B cell (primary cell): ENCODE data around the gene METAP1D. TPM values are rescaled to one million over a fixed set of nuclear protein-coding genes. Genes with fewer than 3 reads are reported as not detected.

Experiments used
- ATAC-seq: fragments of 200-7000 bp; cut with Tn5 transposase; one replicate; pipeline ENCODE4 v1.10.0; 2021; ENCODE audit warnings: low read depth, mild to moderate bottlenecking, moderate number of reproducible peaks, moderate library complexity
- CTCF ChIA-PET: fragments of 350-600 bp; sonication (Branson Sonifier 250); formaldehyde crosslinking; loops from one replicate; lab custom pipeline; 2021; ENCODE audit warnings: antibody characterized with exemption, inconsistent platforms; lab: Charles Lee
- POLR2A ChIA-PET: fragments of 350-600 bp; sonication (Branson Sonifier 250); formaldehyde crosslinking; loops from one replicate; lab custom pipeline; 2021; ENCODE audit warnings: antibody characterized with exemption; lab: Charles Lee
- DNase-seq: peaks from one replicate; pipeline ENCODE4 v3.0.0; 2013
- H2AFZ ChIP-seq: 2 replicates; pipeline ENCODE4 v1.6.1; 2012; ENCODE audit warnings: mild to moderate bottlenecking, low read depth, low read length; ENCODE audit not compliant: insufficient read depth, poor library complexity, severe bottlenecking
- H3K27ac ChIP-seq, 2 donors: 1 replicate in 1 of 2; 2 replicates in 1 of 2; pipeline ENCODE4 v1.5.1; 2012 to 2013; ENCODE audit warnings: low read length in 2 of 2, mild to moderate bottlenecking in 2 of 2, moderate library complexity in 1 of 2
- H3K27me3 ChIP-seq, 4 experiments: fragments of 200-600 bp in 1 of 4; sonication (generic) in 1 of 4; replicated peaks in 1 of 4; 1 replicate in 2 of 4; 2 replicates in 2 of 4; pipeline versions ENCODE4 v1.6.1 to v1.7.0; 2013 to 2016; ENCODE audit warnings: low read length in 3 of 4, mild to moderate bottlenecking in 2 of 4, mixed read lengths in 1 of 4, moderate library complexity in 1 of 4; ENCODE audit not compliant: insufficient read depth in 4 of 4, control insufficient read depth in 3 of 4; ENCODE audit errors: control extremely low read depth in 1 of 4
- H3K36me3 ChIP-seq, 2 experiments: replicated peaks in 1 of 2; 1 replicate in 1 of 2; 2 replicates in 1 of 2; pipeline versions ENCODE4 v1.6.1 to v1.7.1; 2013; ENCODE audit warnings: low read length in 1 of 2; ENCODE audit not compliant: insufficient read depth in 2 of 2, control insufficient read depth in 1 of 2; ENCODE audit errors: control extremely low read depth in 1 of 2, extremely low read depth in 1 of 2
- H3K4me1 ChIP-seq, 2 donors: fragments of 200-600 bp in 1 of 2; sonication (generic) in 1 of 2; 1 replicate in 1 of 2; 2 replicates in 1 of 2; pipeline versions ENCODE4 v1.5.1 to v1.6.1; 2013 to 2017; ENCODE audit warnings: low read length in 2 of 2; ENCODE audit not compliant: control insufficient read depth in 2 of 2, insufficient read depth in 2 of 2
- H3K4me2 ChIP-seq: replicated peaks from 2 replicates; pipeline ENCODE3; 2012; ENCODE audit warnings: mild to moderate bottlenecking, low read depth, low read length; ENCODE audit not compliant: poor library complexity, severe bottlenecking
- H3K4me3 ChIP-seq, 5 experiments: fragments of 200-600 bp in 1 of 5; sonication (generic) in 1 of 5; 1 replicate in 3 of 5; 2 replicates in 2 of 5; pipeline versions ENCODE4 v1.5.1 to v1.7.0; 2011 to 2016; ENCODE audit warnings: low read length in 4 of 5, mild to moderate bottlenecking in 4 of 5, low read depth in 2 of 5, control low read depth in 1 of 5, moderate library complexity in 1 of 5; ENCODE audit not compliant: insufficient read depth in 1 of 5; ENCODE audit errors: control extremely low read depth in 1 of 5, extremely low read depth in 1 of 5
- H3K79me2 ChIP-seq: fragments of 200-600 bp; sonication (generic); one replicate; pipeline ENCODE4 v1.6.0; 2016; ENCODE audit warnings: low read length; ENCODE audit not compliant: control insufficient read depth, insufficient read depth
- H3K9ac ChIP-seq: fragments of 200-600 bp; sonication (generic); 2 replicates; pipeline ENCODE4 v1.6.1; 2017; ENCODE audit warnings: mild to moderate bottlenecking, low read length, moderate library complexity
- H3K9me3 ChIP-seq, 3 donors: one replicate each; pipeline versions ENCODE4 v1.6.1 to v1.7.1; 2013; ENCODE audit warnings: low read length in 2 of 3; ENCODE audit not compliant: control insufficient read depth in 2 of 3, insufficient read depth in 1 of 3; ENCODE audit errors: control extremely low read depth in 1 of 3
- H4K20me1 ChIP-seq: 2 replicates; pipeline ENCODE4 v1.6.0; 2012; ENCODE audit warnings: mild to moderate bottlenecking, low read length; ENCODE audit not compliant: insufficient read depth, control insufficient read depth, poor library complexity, severe bottlenecking
- H3K27ac Mint-ChIP-seq: one replicate; pipeline ENCODE4 v1.8.0; 2021; ENCODE audit warnings: mixed read lengths
- H3K27me3 Mint-ChIP-seq: one replicate; pipeline ENCODE4 v1.8.0; 2021; ENCODE audit warnings: mixed read lengths
- H3K4me1 Mint-ChIP-seq: one replicate; pipeline ENCODE4 v1.8.0; 2021; ENCODE audit warnings: mixed read lengths
- H3K4me3 Mint-ChIP-seq: one replicate; pipeline ENCODE4 v1.8.0; 2021; ENCODE audit warnings: mixed read lengths
- H3K9me3 Mint-ChIP-seq: one replicate; pipeline ENCODE4 v1.8.0; 2022; ENCODE audit warnings: mixed read lengths; ENCODE audit not compliant: insufficient read depth
- EZH2 ChIP-seq: IDR thresholded peaks from 2 replicates; pipeline ENCODE4 v1.6.1; 2012; ENCODE audit warnings: borderline replicate concordance, low read depth, mild to moderate bottlenecking, moderate library complexity, low read length; ENCODE audit not compliant: insufficient read depth, poor library complexity, severe bottlenecking
- WGBS: methylation state at CpG from one replicate; pipeline ENCODE4 v1.1.5; 2013; ENCODE audit warnings: missing lambda C conversion rate; ENCODE audit not compliant: insufficient coverage; 5-methylcytosine and 5-hydroxymethylcytosine counted together
- intact Hi-C: fragments of 100-400 bp; cut with micrococcal nuclease; formaldehyde crosslinking; loops from one replicate; pipeline ENCODE4 v1.10.0; 2022
- polyA plus RNA-seq: library from polyadenylated mRNA; depleted of rRNA; stranded (reverse); fragments of >200 nt; gene quantifications from 2 replicates; pipeline ENCODE4 v1.2.3, GENCODE V29; 2012
- total RNA-seq, 2 donors: library from RNA; stranded (reverse); fragments of 120-200 nt in 1 of 2; gene quantifications; 1 replicate in 1 of 2; 2 replicates in 1 of 2; pipeline versions ENCODE4 v1.2.3 to v1.2.4, GENCODE V29; 2013 to 2022
- TF ChIP-seq, protein P1 (sequence below): fragments of 200-600 bp; IDR thresholded peaks from one replicate; pipeline ENCODE4 v1.8.0; 2022; ENCODE audit warnings: antibody characterized with exemption, mild to moderate bottlenecking

Gene METAP1D
- total and polyA plus RNA-seq, 2 donors (not counting 1 experiment from before 2014, with no cell fraction given) = 7.8 to 8.9 TPM

- ChIA-PET CTCF (no interaction called here), POLR2A (no interaction called here)
- DNase-seq (no peak), ATAC-seq (no peak)
- Histone ChIP-seq H3K79me2 (no peaks in the 10 kb centered on the region), H3K36me3 (peaks cover 2 to 11% of the 10 kb centered on the region in 2 experiments), H3K4me1 (no peaks in the 10 kb centered on the region), H3K27ac (no peak overlapping the region), H2AFZ (no peak overlapping the region), H3K27me3 (no peaks in the 10 kb centered on the region), H4K20me1 (no peaks in the 10 kb centered on the region), H3K9me3 (no peaks in the 10 kb centered on the region), H3K9ac (no peak overlapping the region), H3K4me3 (no peak overlapping the region), H3K4me2 (no peak overlapping the region)
- Mint-ChIP-seq H3K27ac (no peak overlapping the region), H3K27me3 (no peaks in the 10 kb centered on the region), H3K9me3 (no peaks in the 10 kb centered on the region), H3K4me3 (no peak overlapping the region), H3K4me1 (no peaks in the 10 kb centered on the region)
- TF ChIP-seq, protein P1, sequence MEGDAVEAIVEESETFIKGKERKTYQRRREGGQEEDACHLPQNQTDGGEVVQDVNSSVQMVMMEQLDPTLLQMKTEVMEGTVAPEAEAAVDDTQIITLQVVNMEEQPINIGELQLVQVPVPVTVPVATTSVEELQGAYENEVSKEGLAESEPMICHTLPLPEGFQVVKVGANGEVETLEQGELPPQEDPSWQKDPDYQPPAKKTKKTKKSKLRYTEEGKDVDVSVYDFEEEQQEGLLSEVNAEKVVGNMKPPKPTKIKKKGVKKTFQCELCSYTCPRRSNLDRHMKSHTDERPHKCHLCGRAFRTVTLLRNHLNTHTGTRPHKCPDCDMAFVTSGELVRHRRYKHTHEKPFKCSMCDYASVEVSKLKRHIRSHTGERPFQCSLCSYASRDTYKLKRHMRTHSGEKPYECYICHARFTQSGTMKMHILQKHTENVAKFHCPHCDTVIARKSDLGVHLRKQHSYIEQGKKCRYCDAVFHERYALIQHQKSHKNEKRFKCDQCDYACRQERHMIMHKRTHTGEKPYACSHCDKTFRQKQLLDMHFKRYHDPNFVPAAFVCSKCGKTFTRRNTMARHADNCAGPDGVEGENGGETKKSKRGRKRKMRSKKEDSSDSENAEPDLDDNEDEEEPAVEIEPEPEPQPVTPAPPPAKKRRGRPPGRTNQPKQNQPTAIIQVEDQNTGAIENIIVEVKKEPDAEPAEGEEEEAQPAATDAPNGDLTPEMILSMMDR = no peak
- no peak for TF ChIP-seq EZH2
- 100% methylated on average over 2 of the region's 2 CpGs for WGBS
- intact Hi-C loops = no loop called here
Observed at GRCh38 chr2:171985076-171985475, 14.7 kb upstream of the METAP1D start.

DNA sequence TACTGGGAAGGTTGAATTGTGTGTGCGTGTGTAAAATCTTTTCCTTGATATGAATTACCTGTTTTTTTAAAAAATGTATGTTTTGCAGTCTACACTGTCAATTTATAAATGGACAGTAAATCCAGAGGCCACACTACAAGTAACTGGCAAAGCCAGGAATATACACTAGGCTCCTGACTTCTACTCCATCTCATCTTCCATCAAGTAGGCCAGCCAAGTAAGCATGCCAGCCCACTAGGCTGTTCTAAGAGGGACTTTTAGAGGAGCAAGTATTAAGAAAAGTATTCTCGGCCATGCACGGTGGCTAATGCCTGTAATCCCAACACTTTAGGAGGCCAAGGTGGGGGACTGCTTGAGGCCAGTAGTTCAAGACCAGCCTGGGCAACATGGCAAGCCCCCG lies 13.0 kb upstream of the METAP1D start:
- H2AFZ ChIP-seq = no peak overlapping the region
- ATAC-seq (no peak), DNase-seq (no peak)
- ChIA-PET CTCF (no interaction called here), POLR2A (no interaction called here)
- H3K27me3 Mint-ChIP-seq = no peaks in the 10 kb centered on the region
- H3K9ac ChIP-seq = no peak overlapping the region
- no peak overlapping the region for H3K4me2 ChIP-seq
- H3K9me3 Mint-ChIP-seq = no peaks in the 10 kb centered on the region
- H3K36me3 ChIP-seq = no peaks in the 10 kb centered on the region
- H3K4me1 Mint-ChIP-seq = no peaks in the 10 kb centered on the region
- H3K27me3 ChIP-seq = no peaks in the 10 kb centered on the region
- H3K27ac ChIP-seq = no peak overlapping the region
- TF ChIP-seq EZH2 = no peak
- TF ChIP-seq, protein P1 = no peak
- 80% methylated on average over 2 of the region's 4 CpGs for WGBS
- H3K4me3 Mint-ChIP-seq = no peak overlapping the region
- no peaks in the 10 kb centered on the region for H3K4me1 ChIP-seq
- no peaks in the 10 kb centered on the region for H4K20me1 ChIP-seq
- H3K79me2 ChIP-seq = no peaks in the 10 kb centered on the region
- no peak overlapping the region for H3K27ac Mint-ChIP-seq
- no peak overlapping the region for H3K4me3 ChIP-seq
- intact Hi-C loops = no loop called here
- H3K9me3 ChIP-seq = no peaks in the 10 kb centered on the region
